ENCODE measurements around the gene SPATA31E1. TPM values are rescaled to one million over a fixed set of nuclear protein-coding genes. Genes with fewer than 3 reads are reported as not detected.

Gene SPATA31E1
- total and polyA plus RNA-seq, 2 donors (not counting 1 experiment from before 2014, with no cell fraction given) = not detected

DNA sequence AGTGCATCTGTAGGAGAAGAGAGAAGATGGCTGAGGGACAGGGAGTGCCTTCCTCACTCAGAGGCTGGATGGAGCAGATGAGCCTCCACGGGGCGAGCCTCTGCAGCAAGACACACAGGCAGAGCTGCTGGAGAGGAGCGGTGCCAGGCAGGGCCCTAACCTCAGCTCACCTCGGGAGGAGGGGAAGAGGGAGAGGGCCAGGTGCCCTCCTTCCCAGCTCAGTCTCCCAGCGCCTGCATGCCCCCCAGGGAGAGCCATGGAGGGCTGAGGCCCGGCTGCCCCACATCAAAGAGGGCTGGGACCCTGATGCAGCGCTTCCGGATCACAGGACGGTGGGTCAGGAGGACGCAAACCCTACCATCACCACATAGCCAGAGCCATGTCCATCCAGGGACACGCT, 13.6 kb upstream of the SPATA31E1 start:
- no peaks in the 10 kb centered on the region for H3K4me1 ChIP-seq (ENCODE audit: control insufficient read depth in 2 of 2, insufficient read depth in 2 of 2, low read length in 2 of 2)
- H3K9ac ChIP-seq (ENCODE audit: low read length) = no peak overlapping the region
- CTCF ChIA-PET = no interaction called here
- peaks cover 0 to 20% (median 0%) of the 10 kb centered on the region in 3 donors for H3K9me3 ChIP-seq (ENCODE audit: control extremely low read depth in 1 of 3, control insufficient read depth in 2 of 3, insufficient read depth in 1 of 3, low read length in 2 of 3)
- no peaks in the 10 kb centered on the region for H3K27me3 ChIP-seq (replicated peaks in 1 of 4; ENCODE audit: control extremely low read depth in 1 of 4, control insufficient read depth in 3 of 4, insufficient read depth in 4 of 4, low read length in 3 of 4)
- H2AFZ ChIP-seq (ENCODE audit: insufficient read depth, low read depth, low read length, poor library complexity, severe bottlenecking) = no peak overlapping the region
- 92% methylated on average over 11 of the region's 11 CpGs for WGBS (ENCODE audit: insufficient coverage)
- intact Hi-C loops (cut with micrococcal nuclease) = no loop called here
- DNase-seq (no peak), ATAC-seq (ENCODE audit: low read depth) (no peak)
- Mint-ChIP-seq H3K27ac (no peak overlapping the region), H3K4me3 (no peak overlapping the region), H3K27me3 (no peaks in the 10 kb centered on the region), H3K4me1 (no peaks in the 10 kb centered on the region), H3K9me3 (ENCODE audit: insufficient read depth) (no peaks in the 10 kb centered on the region)
- POLR2A ChIA-PET = no interaction called here
- no peaks in the 10 kb centered on the region for H4K20me1 ChIP-seq (ENCODE audit: control insufficient read depth, insufficient read depth, low read length, poor library complexity, severe bottlenecking)
- no peak overlapping the region for H3K27ac ChIP-seq (ENCODE audit: low read length in 2 of 2)
- H3K36me3 ChIP-seq (replicated peaks in 1 of 2; ENCODE audit: control extremely low read depth in 1 of 2, control insufficient read depth in 1 of 2, extremely low read depth in 1 of 2, insufficient read depth in 2 of 2, low read length in 1 of 2) = no peaks in the 10 kb centered on the region
- no peak for TF ChIP-seq EZH2 (IDR thresholded peaks at IDR 0.05; ENCODE audit: borderline replicate concordance, insufficient read depth, low read depth, low read length, poor library complexity, severe bottlenecking)
- TF ChIP-seq, protein P1, sequence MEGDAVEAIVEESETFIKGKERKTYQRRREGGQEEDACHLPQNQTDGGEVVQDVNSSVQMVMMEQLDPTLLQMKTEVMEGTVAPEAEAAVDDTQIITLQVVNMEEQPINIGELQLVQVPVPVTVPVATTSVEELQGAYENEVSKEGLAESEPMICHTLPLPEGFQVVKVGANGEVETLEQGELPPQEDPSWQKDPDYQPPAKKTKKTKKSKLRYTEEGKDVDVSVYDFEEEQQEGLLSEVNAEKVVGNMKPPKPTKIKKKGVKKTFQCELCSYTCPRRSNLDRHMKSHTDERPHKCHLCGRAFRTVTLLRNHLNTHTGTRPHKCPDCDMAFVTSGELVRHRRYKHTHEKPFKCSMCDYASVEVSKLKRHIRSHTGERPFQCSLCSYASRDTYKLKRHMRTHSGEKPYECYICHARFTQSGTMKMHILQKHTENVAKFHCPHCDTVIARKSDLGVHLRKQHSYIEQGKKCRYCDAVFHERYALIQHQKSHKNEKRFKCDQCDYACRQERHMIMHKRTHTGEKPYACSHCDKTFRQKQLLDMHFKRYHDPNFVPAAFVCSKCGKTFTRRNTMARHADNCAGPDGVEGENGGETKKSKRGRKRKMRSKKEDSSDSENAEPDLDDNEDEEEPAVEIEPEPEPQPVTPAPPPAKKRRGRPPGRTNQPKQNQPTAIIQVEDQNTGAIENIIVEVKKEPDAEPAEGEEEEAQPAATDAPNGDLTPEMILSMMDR (IDR thresholded peaks at IDR 0.05) = no peak
- no peak overlapping the region for H3K4me3 ChIP-seq (ENCODE audit: control extremely low read depth in 1 of 5, extremely low read depth in 1 of 5, insufficient read depth in 1 of 5, low read depth in 2 of 5, low read length in 4 of 5)
- H3K79me2 ChIP-seq (ENCODE audit: control insufficient read depth, insufficient read depth, low read length) = no peaks in the 10 kb centered on the region
- no peak overlapping the region for H3K4me2 ChIP-seq (replicated peaks; ENCODE audit: low read depth, low read length, poor library complexity, severe bottlenecking)

DNA sequence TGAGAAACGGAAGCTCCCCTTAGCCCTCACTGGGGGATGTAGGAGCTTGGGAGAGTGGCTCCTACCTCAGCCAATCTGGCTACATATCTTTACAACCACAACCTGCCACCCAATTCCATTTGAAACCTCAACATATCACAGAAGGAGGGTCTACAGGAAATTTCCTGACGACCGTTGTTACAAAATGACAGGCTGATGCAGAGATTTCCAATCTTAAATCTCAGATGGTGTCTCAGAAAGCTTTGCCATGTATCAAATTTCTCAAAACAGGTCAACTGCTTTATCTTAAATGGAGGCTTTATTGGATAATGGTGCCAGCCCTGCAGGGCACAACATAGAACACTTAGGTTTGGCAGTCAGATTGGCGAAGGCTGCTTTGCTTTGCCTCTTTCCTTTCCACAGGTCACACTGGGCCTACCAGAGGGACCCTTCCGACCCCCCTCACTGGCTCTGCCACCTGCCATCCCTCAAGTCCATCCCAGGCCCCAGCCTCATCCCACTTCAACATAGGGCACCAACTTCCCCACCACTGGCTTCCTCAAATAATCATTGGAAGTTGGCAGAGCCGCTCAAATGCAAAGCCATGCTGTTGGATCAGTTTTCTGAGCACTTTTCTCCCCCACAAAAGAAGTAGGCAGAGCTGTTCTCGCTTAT, 11.1 kb upstream of the SPATA31E1 start:
- Histone ChIP-seq H3K9ac (ENCODE audit: low read length) (no peak overlapping the region), H3K27me3 (replicated peaks in 1 of 4; ENCODE audit: control extremely low read depth in 1 of 4, control insufficient read depth in 3 of 4, insufficient read depth in 4 of 4, low read length in 3 of 4) (no peaks in the 10 kb centered on the region), H3K36me3 (replicated peaks in 1 of 2; ENCODE audit: control extremely low read depth in 1 of 2, control insufficient read depth in 1 of 2, extremely low read depth in 1 of 2, insufficient read depth in 2 of 2, low read length in 1 of 2) (no peaks in the 10 kb centered on the region), H3K27ac (ENCODE audit: low read length in 2 of 2) (no peak overlapping the region), H3K9me3 (ENCODE audit: control extremely low read depth in 1 of 3, control insufficient read depth in 2 of 3, insufficient read depth in 1 of 3, low read length in 2 of 3) (peaks cover 0 to 22% (median 0%) of the 10 kb centered on the region in 3 donors), H2AFZ (ENCODE audit: insufficient read depth, low read depth, low read length, poor library complexity, severe bottlenecking) (no peak overlapping the region), H4K20me1 (ENCODE audit: control insufficient read depth, insufficient read depth, low read length, poor library complexity, severe bottlenecking) (no peaks in the 10 kb centered on the region), H3K4me3 (ENCODE audit: control extremely low read depth in 1 of 5, extremely low read depth in 1 of 5, insufficient read depth in 1 of 5, low read depth in 2 of 5, low read length in 4 of 5) (no peak overlapping the region), H3K4me2 (replicated peaks; ENCODE audit: low read depth, low read length, poor library complexity, severe bottlenecking) (no peak overlapping the region), H3K4me1 (ENCODE audit: control insufficient read depth in 2 of 2, insufficient read depth in 2 of 2, low read length in 2 of 2) (no peaks in the 10 kb centered on the region), H3K79me2 (ENCODE audit: control insufficient read depth, insufficient read depth, low read length) (no peaks in the 10 kb centered on the region)
- ChIA-PET POLR2A (no interaction called here), CTCF (no interaction called here)
- Mint-ChIP-seq H3K27me3 (no peaks in the 10 kb centered on the region), H3K4me1 (no peaks in the 10 kb centered on the region), H3K27ac (no peak overlapping the region), H3K4me3 (no peak overlapping the region), H3K9me3 (ENCODE audit: insufficient read depth) (no peaks in the 10 kb centered on the region)
- WGBS (ENCODE audit: insufficient coverage) = 79% methylated on average over 6 of the region's 7 CpGs
- intact Hi-C loops (cut with micrococcal nuclease) = no loop called here
- no peak for DNase-seq
- ATAC-seq (ENCODE audit: low read depth) = no peak
- no peak for TF ChIP-seq EZH2 (IDR thresholded peaks at IDR 0.05; ENCODE audit: borderline replicate concordance, insufficient read depth, low read depth, low read length, poor library complexity, severe bottlenecking)
- TF ChIP-seq, protein P1 (IDR thresholded peaks at IDR 0.05) = no peak

All from B cell (primary cell).